Gastrocnemius medialis (tissue), 4 donors: ENCODE measurements around the gene EIPR1. TPM values are rescaled to one million over a fixed set of nuclear protein-coding genes. Genes with fewer than 3 reads are reported as not detected.

Experiments used
- ATAC-seq, 2 donors: fragments of 150-250 bp; one replicate each; pipeline ENCODE4 v1.9.1; 2016
- DNase-seq, 2 donors: peaks; one replicate each; pipeline ENCODE4 v3.0.0-alpha.2; 2019
- H3K27ac ChIP-seq, 4 donors: fragments of 200-600 bp; sonication (generic); 1 replicate in 1 of 4; 2 replicates in 3 of 4; pipeline ENCODE4 v1.5.1; 2016 to 2018; ENCODE audit warnings: mild to moderate bottlenecking in 2 of 4, moderate library complexity in 1 of 4
- H3K27me3 ChIP-seq, 3 donors: fragments of 200-600 bp; sonication (generic) in 2 of 3; 1 replicate in 1 of 3; 2 replicates in 2 of 3; pipeline versions ENCODE4 v1.5.1 to v1.6.0; 2016 to 2019; ENCODE audit warnings: mild to moderate bottlenecking in 1 of 3, moderate library complexity in 1 of 3
- H3K36me3 ChIP-seq, 2 donors: fragments of 200-600 bp; sonication (generic) in 1 of 2; one replicate each; pipeline ENCODE4 v1.5.1; 2017 to 2018
- H3K4me1 ChIP-seq, 2 donors: fragments of 200-600 bp; sonication (generic) in 1 of 2; one replicate each; pipeline ENCODE4 v1.5.1; 2016 to 2017; ENCODE audit warnings: mild to moderate bottlenecking in 2 of 2
- H3K4me3 ChIP-seq, 4 donors: fragments of 200-600 bp; sonication (generic) in 3 of 4; 1 replicate in 1 of 4; 2 replicates in 3 of 4; pipeline ENCODE4 v1.5.1; 2016 to 2019; ENCODE audit warnings: mild to moderate bottlenecking in 2 of 4
- H3K9me3 ChIP-seq, 3 donors: fragments of 200-600 bp; sonication (generic) in 2 of 3; 1 replicate in 1 of 3; 2 replicates in 2 of 3; pipeline ENCODE4 v1.5.1; 2016 to 2019
- POLR2A ChIP-seq, 2 donors: fragments of 450-650 bp; IDR thresholded peaks; one replicate each; pipeline ENCODE4 v1.6.1; 2017; ENCODE audit warnings: antibody characterized with exemption in 2 of 2, mild to moderate bottlenecking in 2 of 2, moderate library complexity in 2 of 2
- in situ Hi-C, 4 donors: fragments of 200-750 bp; cut with MboI; loops; one replicate each; pipeline versions ENCODE4 v1.15.0 to v1.8.0; 2017; ENCODE audit warnings: low sequenced_read_pairs in 4 of 4
- intact Hi-C: fragments of 100-400 bp; cut with DNase I; formaldehyde crosslinking; loops from one replicate; pipeline ENCODE4 v1.15.1; 2023; ENCODE audit warnings: low total_unique reads
- total RNA-seq, 4 donors: library from RNA; depleted of rRNA; stranded (reverse); fragments of >200 nt; gene quantifications; one replicate each; pipeline versions ENCODE4 v1.1.0 to v1.2.3, GENCODE V29; 2016
- TF ChIP-seq, protein P1 (sequence below), 5 experiments: fragments of 450-650 bp in 3 of 5; fragments of 200-600 bp in 2 of 5; sonication (generic) in 2 of 5; IDR thresholded peaks in 4 of 5; conservative IDR thresholded peaks in 1 of 5; 1 replicate in 4 of 5; 2 replicates in 1 of 5; pipeline ENCODE4 v1.5.1; 2016 to 2019; ENCODE audit warnings: antibody characterized with exemption in 5 of 5, mild to moderate bottlenecking in 3 of 5, moderate library complexity in 3 of 5

The EIPR1 gene
- total RNA-seq, 4 donors from 2014 or later = 23.2 to 30.5 (median 24.4) TPM

DNA sequence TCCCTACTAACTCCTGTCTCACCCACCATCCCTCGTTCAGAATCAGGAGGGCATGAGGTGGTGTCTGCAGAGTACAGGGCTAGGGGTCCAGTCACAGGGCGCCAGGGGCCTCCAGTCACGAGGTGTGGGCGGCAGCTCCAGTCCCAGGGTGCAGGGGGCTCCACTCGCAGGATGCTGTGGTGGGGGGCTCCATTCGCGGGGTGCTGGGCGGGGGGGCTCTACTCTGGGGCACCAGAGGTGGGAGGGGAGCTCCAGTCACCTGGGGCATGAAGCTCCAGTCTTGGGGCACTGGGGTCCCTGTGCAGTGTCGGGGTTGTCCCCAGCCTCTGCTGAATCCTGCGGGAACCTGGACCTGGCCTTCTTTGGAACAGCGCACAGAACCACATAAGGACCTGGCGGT is 66.0 kb downstream of the EIPR1 start:
- Histone ChIP-seq H3K4me3 (no peak overlapping the region), H3K27me3 (no peaks in the 10 kb centered on the region), H3K9me3 (no peaks in the 10 kb centered on the region), H3K36me3 (no peaks in the 10 kb centered on the region), H3K4me1 (no peaks in the 10 kb centered on the region), H3K27ac (no peak overlapping the region)
- TF ChIP-seq, protein P1, sequence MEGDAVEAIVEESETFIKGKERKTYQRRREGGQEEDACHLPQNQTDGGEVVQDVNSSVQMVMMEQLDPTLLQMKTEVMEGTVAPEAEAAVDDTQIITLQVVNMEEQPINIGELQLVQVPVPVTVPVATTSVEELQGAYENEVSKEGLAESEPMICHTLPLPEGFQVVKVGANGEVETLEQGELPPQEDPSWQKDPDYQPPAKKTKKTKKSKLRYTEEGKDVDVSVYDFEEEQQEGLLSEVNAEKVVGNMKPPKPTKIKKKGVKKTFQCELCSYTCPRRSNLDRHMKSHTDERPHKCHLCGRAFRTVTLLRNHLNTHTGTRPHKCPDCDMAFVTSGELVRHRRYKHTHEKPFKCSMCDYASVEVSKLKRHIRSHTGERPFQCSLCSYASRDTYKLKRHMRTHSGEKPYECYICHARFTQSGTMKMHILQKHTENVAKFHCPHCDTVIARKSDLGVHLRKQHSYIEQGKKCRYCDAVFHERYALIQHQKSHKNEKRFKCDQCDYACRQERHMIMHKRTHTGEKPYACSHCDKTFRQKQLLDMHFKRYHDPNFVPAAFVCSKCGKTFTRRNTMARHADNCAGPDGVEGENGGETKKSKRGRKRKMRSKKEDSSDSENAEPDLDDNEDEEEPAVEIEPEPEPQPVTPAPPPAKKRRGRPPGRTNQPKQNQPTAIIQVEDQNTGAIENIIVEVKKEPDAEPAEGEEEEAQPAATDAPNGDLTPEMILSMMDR (IDR thresholded peaks at IDR 0.05 in 4 of 5, conservative IDR thresholded peaks at IDR 0.05 in 1 of 5) = no peak
- TF ChIP-seq POLR2A (IDR thresholded peaks at IDR 0.05) = no peak
- ATAC-seq = no peak
- in situ Hi-C loops (no loop called here), intact Hi-C loops (no loop called here)
- DNase-seq = no peak

DNA sequence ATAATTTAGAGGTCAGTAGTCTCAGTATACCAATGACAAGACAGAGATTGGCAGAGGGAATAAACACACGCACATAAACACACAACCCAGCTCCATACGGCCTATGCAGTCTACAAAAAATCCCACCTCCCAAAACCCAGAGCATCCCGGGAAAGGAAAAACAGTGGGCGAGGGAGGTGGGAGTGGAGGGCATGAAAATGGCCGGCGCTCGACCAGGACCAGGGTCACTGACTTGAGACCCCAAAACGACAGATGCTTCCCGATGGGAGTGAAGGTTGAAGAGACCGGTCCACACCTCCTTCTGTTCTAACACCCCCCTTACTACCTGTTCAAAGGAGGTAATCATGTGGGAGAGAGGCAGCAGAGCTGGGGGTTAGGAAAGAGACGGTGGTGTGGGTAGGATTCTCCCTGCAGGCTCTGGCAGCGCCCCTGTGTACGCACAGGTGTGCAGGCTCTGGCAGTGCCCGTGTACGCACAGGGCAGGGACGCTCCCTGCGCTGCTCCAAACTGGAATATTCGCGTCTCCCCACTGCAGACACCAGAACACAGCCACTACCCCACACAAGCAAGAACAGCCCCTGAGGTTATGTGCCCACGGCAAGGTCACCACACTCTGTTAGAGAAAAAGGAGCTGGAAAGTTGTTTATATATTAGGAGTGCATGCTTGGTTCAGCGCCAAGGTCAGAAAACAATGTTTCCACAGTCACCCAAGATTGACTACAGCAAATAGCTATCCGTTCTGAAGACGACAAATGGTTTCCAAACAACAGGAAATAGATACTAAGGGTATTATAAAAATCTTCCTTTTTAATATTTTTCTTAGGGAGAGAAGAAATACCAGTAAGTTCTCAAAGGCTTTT is 67.9 kb downstream of the EIPR1 start:
- ATAC-seq (no peak), DNase-seq (no peak)
- intact Hi-C loops (no loop called here), in situ Hi-C loops (no loop called here)
- Histone ChIP-seq H3K4me1 (no peaks in the 10 kb centered on the region), H3K36me3 (no peaks in the 10 kb centered on the region), H3K4me3 (no peak overlapping the region), H3K27ac (no peak overlapping the region), H3K27me3 (no peaks in the 10 kb centered on the region), H3K9me3 (no peaks in the 10 kb centered on the region)
- no peak for TF ChIP-seq POLR2A (IDR thresholded peaks at IDR 0.05)
- TF ChIP-seq, protein P1 (IDR thresholded peaks at IDR 0.05 in 4 of 5, conservative IDR thresholded peaks at IDR 0.05 in 1 of 5) = no peak

DNA sequence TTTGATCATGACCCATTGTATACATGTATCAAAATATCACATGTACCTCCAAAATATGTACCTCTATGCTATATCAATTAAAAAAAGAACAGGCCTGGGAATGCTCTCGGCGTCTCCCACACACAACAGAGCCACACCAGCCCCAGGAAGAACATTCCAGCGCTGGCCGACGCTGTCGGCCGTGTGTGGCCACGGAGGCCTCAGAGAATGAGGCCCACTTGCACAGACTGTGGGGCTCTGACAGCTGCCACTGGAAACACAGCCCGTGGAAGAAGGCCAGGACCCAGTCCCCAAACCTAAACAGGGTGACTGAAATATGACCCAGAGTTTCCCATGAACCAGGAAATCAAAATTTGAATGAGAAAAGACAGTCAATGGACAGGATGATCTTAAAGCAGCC is 69.7 kb downstream of the EIPR1 start:
- Histone ChIP-seq H3K4me3 (no peak overlapping the region), H3K36me3 (no peaks in the 10 kb centered on the region), H3K27ac (no peak overlapping the region), H3K9me3 (no peaks in the 10 kb centered on the region), H3K4me1 (peaks cover 5% of the 10 kb centered on the region in 2 donors), H3K27me3 (no peaks in the 10 kb centered on the region)
- in situ Hi-C loops = no loop called here
- ATAC-seq (no peak), DNase-seq (no peak)
- no peak for TF ChIP-seq POLR2A (IDR thresholded peaks at IDR 0.05)
- intact Hi-C loops = no loop called here

DNA sequence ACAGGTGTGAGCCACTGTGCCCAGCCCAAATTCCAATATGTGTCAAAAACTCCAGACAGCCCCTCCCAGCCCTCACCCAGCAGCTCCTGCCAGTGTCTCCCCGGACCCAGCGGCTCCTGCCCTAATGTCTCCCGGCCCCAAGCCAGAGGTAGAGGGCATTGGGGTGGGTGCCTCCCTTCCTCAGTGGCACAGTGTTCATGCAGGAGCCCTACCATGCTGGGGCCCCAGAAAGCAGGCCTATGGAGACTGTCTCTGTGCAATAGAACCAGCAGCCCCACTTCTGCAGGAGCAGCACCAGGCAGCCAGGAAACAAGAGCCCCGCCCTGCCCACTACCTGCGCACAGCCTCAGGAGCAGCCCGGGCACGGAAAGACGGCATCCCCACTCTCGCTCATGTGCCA is 70.4 kb downstream of the EIPR1 start:
- no peaks in the 10 kb centered on the region for H3K9me3 ChIP-seq
- H3K27me3 ChIP-seq = no peaks in the 10 kb centered on the region
- H3K4me3 ChIP-seq = no peak overlapping the region
- H3K27ac ChIP-seq = no peak overlapping the region
- DNase-seq = no peak
- H3K4me1 ChIP-seq = peaks cover 5 to 6% of the 10 kb centered on the region in 2 donors
- no peaks in the 10 kb centered on the region for H3K36me3 ChIP-seq
- TF ChIP-seq, protein P1 (IDR thresholded peaks at IDR 0.05 in 4 of 5, conservative IDR thresholded peaks at IDR 0.05 in 1 of 5) = no peak
- no peak for TF ChIP-seq POLR2A (IDR thresholded peaks at IDR 0.05)
- intact Hi-C loops (no loop called here), in situ Hi-C loops (no loop called here)
- ATAC-seq = no peak

DNA sequence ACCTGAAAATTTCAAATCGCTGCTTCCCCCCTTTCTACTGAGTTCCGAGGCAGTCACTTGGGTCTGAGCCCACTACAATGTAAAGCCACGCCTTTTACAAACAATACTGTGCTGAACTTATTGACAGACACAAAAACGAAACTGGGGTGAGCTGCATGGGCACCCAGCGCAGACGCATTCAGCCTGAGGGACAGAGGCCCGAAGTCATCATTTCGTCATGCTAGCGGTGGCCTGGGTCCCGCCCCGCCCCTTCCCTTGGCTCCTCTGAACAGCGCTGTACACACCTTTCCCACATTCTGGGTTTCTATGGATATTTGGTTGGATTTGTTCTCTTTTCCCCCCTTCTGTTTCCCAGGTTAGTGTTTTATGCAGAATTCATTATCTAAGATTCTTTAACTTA is 71.7 kb downstream of the EIPR1 start:
- in situ Hi-C loops = no loop called here
- no peaks in the 10 kb centered on the region for H3K9me3 ChIP-seq
- DNase-seq (no peak), ATAC-seq (no peak)
- no peak overlapping the region for H3K4me3 ChIP-seq
- no peaks in the 10 kb centered on the region for H3K36me3 ChIP-seq
- no peaks in the 10 kb centered on the region for H3K27me3 ChIP-seq
- peaks cover 5 to 6% of the 10 kb centered on the region in 2 donors for H3K4me1 ChIP-seq
- no peak overlapping the region for H3K27ac ChIP-seq
- intact Hi-C loops = no loop called here
- TF ChIP-seq POLR2A (IDR thresholded peaks at IDR 0.05) = no peak
- TF ChIP-seq, protein P1 (IDR thresholded peaks at IDR 0.05 in 4 of 5, conservative IDR thresholded peaks at IDR 0.05 in 1 of 5) = no peak
